HepG2 (cell line): Measurements from ENCODE around the gene CDK18. TPM values are rescaled to one million over a fixed set of nuclear protein-coding genes. Genes with fewer than 3 reads are reported as not detected.

Experiments used
- CCAR2 ChIP-seq: fragments of 200-400 bp; formaldehyde crosslinking; optimal IDR thresholded peaks from 2 replicates; pipeline ENCODE3; 2018; ENCODE audit warnings: low read depth, mild to moderate bottlenecking, low read length, moderate library complexity
- CENPT ChIP-seq: sonication (generic); formaldehyde crosslinking; IDR thresholded peaks from 2 replicates; pipeline ENCODE4 v1.8.0; 2022; ENCODE audit warnings: low read depth, mild to moderate bottlenecking, moderate library complexity, missing genetic modification reagents
- CHD4 ChIP-seq: fragments of 200-600 bp; sonication (generic); IDR thresholded peaks from 2 replicates; pipeline ENCODE4 v1.7.0; 2017; ENCODE audit warnings: mild to moderate bottlenecking, low read length, borderline replicate concordance
- GFI1 ChIP-seq: sonication (generic); formaldehyde crosslinking; IDR thresholded peaks from 2 replicates; pipeline ENCODE4 v1.5.0; 2020; ENCODE audit warnings: missing genetic modification reagents, mild to moderate bottlenecking, borderline replicate concordance
- SMARCE1 ChIP-seq: fragments of 450-650 bp; IDR thresholded peaks from 2 replicates; pipeline ENCODE4 v1.6.1; 2017; ENCODE audit warnings: borderline replicate concordance
- TBP ChIP-seq: sonication (generic); formaldehyde crosslinking; IDR thresholded peaks from 2 replicates; pipeline ENCODE4 v1.5.0; 2020; ENCODE audit warnings: missing genetic modification reagents
- TCF12 ChIP-seq, 2 experiments: fragments of 450-650 bp in 1 of 2; sonication (generic) in 1 of 2; formaldehyde crosslinking in 1 of 2; IDR thresholded peaks; 2 replicates each; pipeline versions ENCODE4 v1.6.1 to v1.8.0; 2017 to 2022; ENCODE audit warnings: antibody characterized with exemption in 1 of 2, mild to moderate bottlenecking in 1 of 2, missing genetic modification reagents in 1 of 2, moderate library complexity in 1 of 2
- TRIM22 ChIP-seq: fragments of 450-650 bp; IDR thresholded peaks from 2 replicates; pipeline ENCODE4 v1.6.1; 2017
- YEATS4 ChIP-seq: sonication (generic); formaldehyde crosslinking; IDR thresholded peaks from 2 replicates; pipeline ENCODE4 v1.4.0; 2020; ENCODE audit warnings: missing genetic modification reagents, borderline replicate concordance
- ZBTB1 ChIP-seq: sonication (generic); formaldehyde crosslinking; IDR thresholded peaks from 2 replicates; pipeline ENCODE4 v1.4.0; 2020; ENCODE audit warnings: missing genetic modification reagents, borderline replicate concordance
- ZBTB37 ChIP-seq: sonication (generic); formaldehyde crosslinking; IDR thresholded peaks from 2 replicates; pipeline ENCODE4 v1.4.0; 2020; ENCODE audit warnings: mild to moderate bottlenecking, missing genetic modification reagents
- ZFP82 ChIP-seq: sonication (generic); formaldehyde crosslinking; IDR thresholded peaks from 2 replicates; pipeline ENCODE4 v1.5.1; 2020; ENCODE audit warnings: mild to moderate bottlenecking, missing genetic modification reagents, borderline replicate concordance
- ZNF24 ChIP-seq: fragments of 450-650 bp; IDR thresholded peaks from 2 replicates; pipeline ENCODE4 v1.6.1; 2017; ENCODE audit warnings: antibody characterized with exemption, mild to moderate bottlenecking
- ZNF354B ChIP-seq: sonication (generic); formaldehyde crosslinking; IDR thresholded peaks from 2 replicates; pipeline ENCODE4 v1.8.0; 2022; ENCODE audit warnings: mild to moderate bottlenecking, missing genetic modification reagents
- ZNF552 ChIP-seq: sonication (generic); formaldehyde crosslinking; IDR thresholded peaks from 2 replicates; pipeline ENCODE4 v1.9.0; 2022; ENCODE audit warnings: missing genetic modification reagents, mild to moderate bottlenecking, borderline replicate concordance
- polyA plus RNA-seq, 8 experiments: library from polyadenylated mRNA; depleted of rRNA in 3 of 8; stranded (reverse) in 7 of 8; unstranded in 1 of 8; fragments of >200 nt; fragmentation: Illumina TruSeq in 4 of 8; extraction: Trizol in 4 of 8; gene quantifications; 2 replicates each; pipeline versions ENCODE4 v1.2.1 to v1.2.3, GENCODE V29; 2011 to 2016; ENCODE audit warnings: low read depth in 4 of 8, missing spikeins in 1 of 8, mixed read lengths in 1 of 8; ENCODE audit not compliant: insufficient read depth in 1 of 8
- total RNA-seq, 5 experiments: library from RNA; depleted of rRNA; stranded (reverse); fragments of >200 nt; fragmentation: Illumina TruSeq; extraction: Trizol; gene quantifications; 2 replicates each; pipeline ENCODE4 v1.2.3, GENCODE V29; 2016; ENCODE audit warnings: low read depth in 1 of 5
- TF ChIP-seq, protein P1 (sequence below): sonication (generic); formaldehyde crosslinking; IDR thresholded peaks from 2 replicates; pipeline ENCODE4 v1.5.0; 2020; ENCODE audit warnings: mild to moderate bottlenecking, missing genetic modification reagents, borderline replicate concordance

CDK18 gene
- total and polyA plus RNA-seq, 2 of the 13 experiments (the other 11 are each of a cell fraction or from before 2014, with no cell fraction given) = 6.4 to 38.8 TPM

DNA sequence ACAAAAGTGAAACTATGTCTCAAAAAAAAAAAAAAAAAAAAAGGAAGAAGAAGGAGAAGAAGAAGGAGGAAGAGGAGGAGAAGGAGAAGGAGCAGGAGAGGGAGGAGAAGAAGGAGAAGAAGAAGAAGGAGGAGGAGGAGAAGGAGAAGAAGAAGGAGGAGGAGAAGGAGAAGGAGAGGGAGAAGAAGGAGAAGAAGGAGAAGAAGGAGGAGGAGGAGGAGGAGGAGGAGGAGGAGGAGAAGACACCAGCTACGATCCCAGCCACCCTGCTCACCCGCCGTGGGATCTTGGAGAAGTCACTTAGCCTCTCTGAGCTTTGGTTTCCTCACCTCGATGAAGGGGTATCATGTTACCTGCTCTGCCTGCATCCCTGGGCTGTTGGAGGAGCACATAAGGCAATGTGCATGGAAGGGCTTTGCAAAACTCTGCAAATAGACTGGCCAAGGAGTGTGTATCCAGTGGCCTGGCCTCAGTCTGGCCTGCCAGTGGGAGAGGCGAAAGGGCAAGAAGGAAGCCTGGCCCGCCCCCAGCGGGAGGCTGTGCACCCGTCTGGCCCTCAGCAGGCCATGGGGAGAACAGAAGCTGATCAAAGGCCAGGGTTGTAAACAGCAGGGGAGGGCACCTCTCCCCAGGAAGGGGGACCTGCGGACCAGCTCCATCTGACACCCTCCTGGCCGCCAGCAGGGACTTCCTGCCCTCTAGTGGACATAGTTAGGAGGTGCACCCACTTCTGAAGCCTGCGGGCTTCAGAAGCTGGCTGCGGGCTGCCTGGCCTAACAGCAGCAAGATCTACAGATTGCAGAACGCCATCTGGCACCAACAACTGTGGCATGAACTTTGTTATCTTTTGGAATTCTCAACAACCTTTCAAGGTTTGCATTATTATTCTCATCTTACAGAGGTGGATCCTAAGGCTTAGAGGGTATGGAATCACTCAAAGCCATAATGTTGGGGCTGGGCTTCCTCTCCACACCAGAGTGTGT, 19.2 kb upstream of the CDK18 start (continued):
- TF ChIP-seq GFI1 (CRISPR knock-in tag) (0 out of 2 replicates have a peak, but pooled peaks have one; percentile 22), ZNF24 (0 out of 2 replicates have a peak, but pooled peaks have one; percentile 14), CENPT (CRISPR knock-in tag) (no peak), ZBTB1 (no peak), YEATS4 (CRISPR knock-in tag) (no peak), TCF12 (IDR thresholded peaks at IDR 0.05) (no peak), TCF12 (CRISPR knock-in tag; IDR thresholded peaks at IDR 0.05) (no peak), ZNF354B (CRISPR knock-in tag) (no peak), SMARCE1 (no peak), CCAR2 (no peak), TRIM22 (no peak), ZNF552 (CRISPR knock-in tag) (no peak), CHD4 (no peak), TBP (no peak), ZBTB37 (CRISPR knock-in tag) (no peak), ZFP82 (CRISPR knock-in tag) (no peak)
- TF ChIP-seq, protein P1, sequence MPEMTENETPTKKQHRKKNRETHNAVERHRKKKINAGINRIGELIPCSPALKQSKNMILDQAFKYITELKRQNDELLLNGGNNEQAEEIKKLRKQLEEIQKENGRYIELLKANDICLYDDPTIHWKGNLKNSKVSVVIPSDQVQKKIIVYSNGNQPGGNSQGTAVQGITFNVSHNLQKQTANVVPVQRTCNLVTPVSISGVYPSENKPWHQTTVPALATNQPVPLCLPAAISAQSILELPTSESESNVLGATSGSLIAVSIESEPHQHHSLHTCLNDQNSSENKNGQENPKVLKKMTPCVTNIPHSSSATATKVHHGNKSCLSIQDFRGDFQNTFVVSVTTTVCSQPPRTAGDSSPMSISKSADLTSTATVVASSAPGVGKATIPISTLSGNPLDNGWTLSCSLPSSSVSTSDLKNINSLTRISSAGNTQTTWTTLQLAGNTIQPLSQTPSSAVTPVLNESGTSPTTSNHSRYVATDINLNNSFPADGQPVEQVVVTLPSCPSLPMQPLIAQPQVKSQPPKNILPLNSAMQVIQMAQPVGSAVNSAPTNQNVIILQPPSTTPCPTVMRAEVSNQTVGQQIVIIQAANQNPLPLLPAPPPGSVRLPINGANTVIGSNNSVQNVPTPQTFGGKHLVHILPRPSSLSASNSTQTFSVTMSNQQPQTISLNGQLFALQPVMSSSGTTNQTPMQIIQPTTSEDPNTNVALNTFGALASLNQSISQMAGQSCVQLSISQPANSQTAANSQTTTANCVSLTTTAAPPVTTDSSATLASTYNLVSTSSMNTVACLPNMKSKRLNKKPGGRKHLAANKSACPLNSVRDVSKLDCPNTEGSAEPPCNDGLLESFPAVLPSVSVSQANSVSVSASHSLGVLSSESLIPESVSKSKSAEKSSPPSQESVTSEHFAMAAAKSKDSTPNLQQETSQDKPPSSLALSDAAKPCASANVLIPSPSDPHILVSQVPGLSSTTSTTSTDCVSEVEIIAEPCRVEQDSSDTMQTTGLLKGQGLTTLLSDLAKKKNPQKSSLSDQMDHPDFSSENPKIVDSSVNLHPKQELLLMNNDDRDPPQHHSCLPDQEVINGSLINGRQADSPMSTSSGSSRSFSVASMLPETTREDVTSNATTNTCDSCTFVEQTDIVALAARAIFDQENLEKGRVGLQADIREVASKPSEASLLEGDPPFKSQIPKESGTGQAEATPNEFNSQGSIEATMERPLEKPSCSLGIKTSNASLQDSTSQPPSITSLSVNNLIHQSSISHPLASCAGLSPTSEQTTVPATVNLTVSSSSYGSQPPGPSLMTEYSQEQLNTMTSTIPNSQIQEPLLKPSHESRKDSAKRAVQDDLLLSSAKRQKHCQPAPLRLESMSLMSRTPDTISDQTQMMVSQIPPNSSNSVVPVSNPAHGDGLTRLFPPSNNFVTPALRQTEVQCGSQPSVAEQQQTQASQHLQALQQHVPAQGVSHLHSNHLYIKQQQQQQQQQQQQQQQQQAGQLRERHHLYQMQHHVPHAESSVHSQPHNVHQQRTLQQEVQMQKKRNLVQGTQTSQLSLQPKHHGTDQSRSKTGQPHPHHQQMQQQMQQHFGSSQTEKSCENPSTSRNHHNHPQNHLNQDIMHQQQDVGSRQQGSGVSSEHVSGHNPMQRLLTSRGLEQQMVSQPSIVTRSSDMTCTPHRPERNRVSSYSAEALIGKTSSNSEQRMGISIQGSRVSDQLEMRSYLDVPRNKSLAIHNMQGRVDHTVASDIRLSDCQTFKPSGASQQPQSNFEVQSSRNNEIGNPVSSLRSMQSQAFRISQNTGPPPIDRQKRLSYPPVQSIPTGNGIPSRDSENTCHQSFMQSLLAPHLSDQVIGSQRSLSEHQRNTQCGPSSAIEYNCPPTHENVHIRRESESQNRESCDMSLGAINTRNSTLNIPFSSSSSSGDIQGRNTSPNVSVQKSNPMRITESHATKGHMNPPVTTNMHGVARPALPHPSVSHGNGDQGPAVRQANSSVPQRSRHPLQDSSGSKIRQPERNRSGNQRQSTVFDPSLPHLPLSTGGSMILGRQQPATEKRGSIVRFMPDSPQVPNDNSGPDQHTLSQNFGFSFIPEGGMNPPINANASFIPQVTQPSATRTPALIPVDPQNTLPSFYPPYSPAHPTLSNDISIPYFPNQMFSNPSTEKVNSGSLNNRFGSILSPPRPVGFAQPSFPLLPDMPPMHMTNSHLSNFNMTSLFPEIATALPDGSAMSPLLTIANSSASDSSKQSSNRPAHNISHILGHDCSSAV (CRISPR knock-in tag) = no peak
